ENCODE results near the gene PKD1. TPM values are rescaled to one million over a fixed set of nuclear protein-coding genes. Genes with fewer than 3 reads are reported as not detected.

PKD1 gene
- total RNA-seq, 6 donors from 2014 or later, result 75.4 to 567 (median 106) TPM

DNA sequence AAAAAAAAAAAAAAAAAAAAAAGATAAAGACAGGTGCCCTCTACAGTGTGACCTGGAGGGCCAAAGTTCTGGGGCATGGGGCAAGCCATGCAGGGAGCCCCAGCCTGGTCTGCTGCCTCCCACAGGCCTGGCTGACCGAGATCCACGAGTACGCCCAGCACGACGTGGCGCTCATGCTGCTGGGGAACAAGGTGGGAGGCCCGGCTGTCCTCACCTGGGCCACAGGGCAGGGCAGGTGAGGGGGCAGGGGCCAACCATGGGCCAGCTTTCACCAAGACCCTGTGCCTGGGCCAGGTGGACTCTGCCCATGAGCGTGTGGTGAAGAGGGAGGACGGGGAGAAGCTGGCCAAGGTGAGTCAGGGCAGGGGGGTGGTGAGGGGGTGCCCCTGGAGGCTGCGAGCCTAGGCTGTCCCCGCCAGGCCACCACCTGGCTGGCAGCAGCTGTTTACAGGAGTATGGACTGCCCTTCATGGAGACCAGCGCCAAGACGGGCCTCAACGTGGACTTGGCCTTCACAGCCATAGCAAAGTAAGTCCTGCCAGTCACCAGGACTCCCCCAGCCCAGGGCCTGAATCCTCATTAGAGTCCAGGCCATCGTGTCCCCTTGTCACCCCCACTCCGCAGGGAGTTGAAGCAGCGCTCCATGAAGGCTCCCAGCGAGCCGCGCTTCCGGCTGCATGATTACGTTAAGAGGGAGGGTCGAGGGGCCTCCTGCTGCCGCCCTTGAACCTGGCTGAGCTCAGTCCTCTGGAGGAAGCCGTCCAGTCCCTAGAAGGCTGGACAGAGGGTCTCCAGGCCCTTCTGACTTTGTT is 17.2 kb upstream of the PKD1 start:
- Histone ChIP-seq H3K27me3 (no peaks in the 10 kb centered on the region), H3K4me1 (peaks cover 67 to 90% (median 80%) of the 10 kb centered on the region in 4 donors), H3K27ac (peak overlapping the region; percentile 23 to 93 (median 84)), H3K36me3 (peaks cover 0 to 21% (median 4%) of the 10 kb centered on the region in 4 donors), H3K9me3 (no peaks in the 10 kb centered on the region), H3K4me3 (peak overlapping the region; percentile 54 to 89 (median 80))
- WGBS, 2 donors, result 44 to 69% methylated on average over 10 to 21 of the region's 25 CpGs
- TF ChIP-seq EP300 (IDR thresholded peaks at IDR 0.05), result no peak
- no peak for TF ChIP-seq CTCF (IDR thresholded peaks at IDR 0.05)
- no peak for TF ChIP-seq POLR2AphosphoS5 (IDR thresholded peaks at IDR 0.05)
- no peak for TF ChIP-seq POLR2A (IDR thresholded peaks at IDR 0.05)
- ATAC-seq (ENCODE audit: low FRiP score in 2 of 2), result no peak
- peak in 1 of 2 donors; percentile 76 for DNase-seq

GRCh38 chr16:2151188-2152091 is 15.7 kb upstream of the PKD1 start:
- no peak for TF ChIP-seq CTCF (IDR thresholded peaks at IDR 0.05)
- DNase-seq, result no peak
- no peak overlapping the region for H3K27ac ChIP-seq
- 80 to 82% methylated on average over 8 to 13 of the region's 13 CpGs for WGBS, 2 donors
- peaks cover 0 to 21% (median 4%) of the 10 kb centered on the region in 4 donors for H3K36me3 ChIP-seq
- no peak for ATAC-seq (ENCODE audit: low FRiP score in 2 of 2)
- H3K4me3 ChIP-seq, result no peak overlapping the region
- peaks cover 56 to 83% (median 71%) of the 10 kb centered on the region in 4 donors for H3K4me1 ChIP-seq
- no peaks in the 10 kb centered on the region for H3K27me3 ChIP-seq
- H3K9me3 ChIP-seq, result no peaks in the 10 kb centered on the region

DNA sequence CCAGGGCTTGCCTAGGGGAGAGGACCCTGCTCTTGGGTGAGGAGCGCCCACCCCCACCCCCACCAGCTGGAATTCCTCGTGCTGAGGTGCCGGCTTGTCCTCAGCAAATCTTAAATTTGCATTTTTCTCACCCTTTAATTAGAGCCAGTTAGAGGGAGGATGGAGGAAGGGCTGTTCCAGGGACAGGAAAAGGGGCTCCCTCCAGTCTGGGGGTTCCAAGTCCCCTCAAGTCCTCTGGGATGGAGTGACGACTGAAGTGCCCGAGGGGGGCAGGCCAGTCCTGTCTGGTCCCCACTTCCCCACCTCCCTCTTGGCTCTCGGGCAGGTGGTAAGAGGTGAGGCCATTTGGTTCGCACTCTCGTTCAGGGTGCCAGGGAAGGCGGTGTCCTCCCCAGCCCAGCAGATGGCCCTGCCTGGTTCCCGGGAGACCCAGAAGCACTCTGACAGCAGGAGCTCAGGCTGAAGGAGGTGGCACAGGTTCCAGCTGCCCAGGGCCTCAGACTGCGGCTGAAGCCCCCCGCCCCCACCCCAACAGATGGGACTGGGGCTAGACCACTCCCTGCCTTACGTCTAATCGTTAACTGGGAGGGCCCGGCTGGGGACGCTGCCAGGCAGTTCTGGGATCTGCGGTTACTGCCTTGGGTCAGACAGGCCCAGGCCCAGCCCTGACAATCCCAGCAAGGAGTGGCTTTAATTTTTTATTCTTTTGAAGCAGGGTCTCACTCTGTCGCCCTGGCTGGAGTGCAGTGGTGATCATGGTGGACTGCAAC is 14.9 kb upstream of the PKD1 start:
- TF ChIP-seq EP300 (IDR thresholded peaks at IDR 0.05) (no peak), POLR2A (IDR thresholded peaks at IDR 0.05) (peak in 1 of 4 donors; percentile 13)
- H3K27ac ChIP-seq, result peak overlapping the region in 2 of 4 donors; percentile 3
- no peaks in the 10 kb centered on the region for H3K9me3 ChIP-seq
- H3K4me3 ChIP-seq, result no peak overlapping the region
- 70 to 83% methylated on average over 3 to 18 of the region's 18 CpGs for WGBS, 2 donors
- no peaks in the 10 kb centered on the region for H3K27me3 ChIP-seq
- peak in 1 of 2 donors; percentile 64 for DNase-seq
- ATAC-seq (ENCODE audit: low FRiP score in 2 of 2), result no peak
- H3K4me1 ChIP-seq, result peaks cover 54 to 77% (median 67%) of the 10 kb centered on the region in 4 donors
- H3K36me3 ChIP-seq, result peaks cover 0 to 21% (median 4%) of the 10 kb centered on the region in 4 donors

- H3K36me3 ChIP-seq, result peaks cover 0 to 21% (median 4%) of the 10 kb centered on the region in 4 donors
- TF ChIP-seq POLR2A (IDR thresholded peaks at IDR 0.05) (no peak), EP300 (IDR thresholded peaks at IDR 0.05) (no peak), CTCF (IDR thresholded peaks at IDR 0.05) (no peak), POLR2AphosphoS5 (IDR thresholded peaks at IDR 0.05) (no peak)
- H3K27ac ChIP-seq, result no peak overlapping the region
- no peak for DNase-seq
- H3K27me3 ChIP-seq, result no peaks in the 10 kb centered on the region
- ATAC-seq (ENCODE audit: low FRiP score in 2 of 2), result no peak
- 63 to 70% methylated on average over 4 to 18 of the region's 24 CpGs for WGBS, 2 donors
- no peaks in the 10 kb centered on the region for H3K9me3 ChIP-seq
- H3K4me3 ChIP-seq, result no peak overlapping the region
- peaks cover 54 to 75% (median 67%) of the 10 kb centered on the region in 4 donors for H3K4me1 ChIP-seq
These were observed 14.1 kb upstream of the PKD1 start for GRCh38 chr16:2149630-2150417.
